Amygdala (tissue), 56 donors: ENCODE measurements around the gene ACTR3.
"Not testable (repeated sequence)": the region's sequence is repeated elsewhere in the genome, so short reads cannot be mapped to it uniquely, and the experiment has no call there.

Experiments
- DNase-seq, 56 donors: peaks; one replicate each; lab custom pipeline; 2025; lab: John Stamatoyannopoulos, UW

Gene ACTR3

GRCh38 chr2:113899166-113899565 is 9.3 kb downstream of the ACTR3 start:
- DNase-seq: no peak

GRCh38 chr2:113901943-113902342 is 12.1 kb downstream of the ACTR3 start:
- DNase-seq: no peak

DNA sequence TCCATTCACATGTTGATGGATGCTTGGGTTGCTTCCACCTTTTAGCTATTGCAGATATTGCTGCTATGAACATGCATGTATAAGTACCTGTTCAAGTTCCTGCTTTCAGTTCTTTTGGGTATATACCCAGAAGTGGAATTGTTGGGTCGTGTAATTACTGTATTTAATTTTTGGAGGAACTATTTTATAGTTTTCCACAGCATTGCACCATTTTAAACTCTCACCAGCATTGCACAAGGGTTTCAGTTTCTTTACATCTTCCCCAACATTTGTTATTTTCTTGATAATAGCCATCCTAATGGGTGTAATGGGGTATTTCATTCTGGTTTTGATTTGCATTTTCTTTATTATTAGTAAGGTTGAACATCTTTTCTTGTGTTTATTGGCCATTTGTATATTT is 16.0 kb downstream of the ACTR3 start:
- DNase-seq: no peak

DNA sequence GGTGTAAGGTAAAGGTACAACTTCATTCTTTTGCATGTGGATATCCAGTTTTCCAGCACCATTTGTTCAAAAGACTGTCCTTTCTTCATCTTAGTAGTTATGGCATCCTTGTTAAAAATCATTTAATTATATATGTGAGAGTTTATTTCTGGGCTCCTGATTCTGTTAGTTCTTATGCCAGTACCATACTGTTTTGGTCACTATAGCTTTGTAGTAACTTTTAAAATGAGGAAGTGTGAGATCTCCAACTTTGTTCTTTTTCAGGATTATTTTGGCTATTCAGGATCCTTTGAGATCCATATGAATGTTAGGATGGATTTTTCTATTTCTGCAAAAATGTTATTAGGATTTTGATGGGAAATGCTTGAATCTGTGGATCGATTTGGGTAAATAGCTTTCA is 16.8 kb downstream of the ACTR3 start:
- no peak for DNase-seq

DNA sequence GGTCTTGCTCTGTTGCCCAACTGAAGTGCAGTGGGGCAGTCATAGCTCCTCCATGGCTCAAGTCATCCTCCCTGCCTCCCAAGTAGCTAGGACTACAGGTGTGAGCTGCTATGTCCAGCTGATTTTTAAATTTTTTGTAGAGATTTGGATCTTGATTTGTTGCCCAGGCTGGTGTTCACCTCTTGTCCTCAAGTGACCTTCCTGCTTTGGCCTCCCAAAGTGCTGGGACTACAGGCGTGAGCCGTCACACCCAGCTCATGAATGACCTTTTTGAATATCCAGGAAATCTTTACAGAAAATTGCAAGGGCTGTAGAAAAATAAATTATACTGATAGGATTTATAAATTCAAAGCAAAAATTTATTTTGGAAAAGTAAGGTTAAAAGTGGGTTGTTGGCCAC is 17.4 kb downstream of the ACTR3 start:
- DNase-seq: no peak

DNA sequence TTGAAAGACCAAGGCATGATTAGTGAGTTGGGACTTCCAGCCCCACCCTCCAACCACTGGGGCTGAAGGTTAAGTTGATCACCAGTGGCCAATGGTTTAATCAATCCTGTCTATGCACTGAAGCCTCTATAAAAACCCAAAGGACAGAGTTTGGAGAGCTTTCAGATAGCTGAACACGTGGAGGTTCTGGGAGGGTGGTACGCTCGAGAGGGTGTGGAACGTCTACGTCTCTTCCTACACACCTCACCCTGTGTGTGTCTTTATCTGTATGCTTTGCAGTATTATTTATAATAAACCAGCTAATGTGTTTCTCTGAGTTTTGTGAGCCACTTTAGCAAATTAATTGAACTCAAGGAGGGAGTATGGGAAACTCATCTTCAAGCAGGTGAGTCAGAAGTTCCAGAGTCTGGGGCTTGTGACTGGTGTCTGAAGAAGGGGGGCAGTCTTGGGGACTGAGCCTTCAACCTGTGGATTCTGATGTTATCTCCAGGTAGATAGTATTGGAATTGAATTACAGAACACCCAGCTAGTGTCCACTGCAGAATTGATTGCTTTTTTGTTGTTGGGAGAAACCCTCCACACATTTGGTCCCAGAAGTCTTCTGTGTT is 20.3 kb downstream of the ACTR3 start:
- no peak for DNase-seq

GRCh38 chr2:113910967-113911678 is 21.2 kb downstream of the ACTR3 start:
- no peak for DNase-seq

DNA sequence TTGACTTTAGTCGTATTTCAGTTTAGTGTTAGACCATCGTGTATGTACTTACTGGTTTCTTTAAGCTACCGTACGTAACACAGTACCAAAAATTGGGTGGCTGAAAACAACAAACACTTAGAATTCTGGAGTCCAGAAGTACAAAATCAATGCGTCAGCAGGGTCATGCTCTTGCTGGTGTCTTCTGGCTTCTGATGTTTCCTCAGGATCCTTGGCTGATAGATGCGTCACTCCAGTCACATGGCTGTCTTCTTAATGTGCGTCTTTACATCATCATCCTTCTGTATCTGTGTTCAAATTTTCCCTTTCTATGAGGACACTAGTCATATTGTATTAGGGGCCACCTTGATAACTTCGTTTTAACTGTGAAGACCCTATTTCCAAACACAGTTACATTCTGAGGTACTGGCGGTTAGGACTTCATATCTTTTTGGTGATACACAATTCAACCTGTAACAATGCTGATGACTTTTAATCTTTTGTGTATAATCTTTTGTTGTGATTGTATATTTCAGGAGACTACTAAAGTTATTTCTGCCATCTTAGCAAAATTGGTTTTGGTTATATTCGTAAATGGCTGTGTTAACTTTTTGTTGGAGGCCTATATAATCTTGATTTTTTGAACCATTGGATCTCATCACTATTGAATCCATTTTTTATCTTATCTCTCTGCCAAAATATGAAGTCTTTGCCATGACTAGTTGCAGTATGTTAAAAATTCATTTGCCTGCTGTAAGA is 25.4 kb downstream of the ACTR3 start:
- DNase-seq: no peak

GRCh38 chr2:113918229-113918628 is 28.3 kb downstream of the ACTR3 start:
- DNase-seq: no peak

DNA sequence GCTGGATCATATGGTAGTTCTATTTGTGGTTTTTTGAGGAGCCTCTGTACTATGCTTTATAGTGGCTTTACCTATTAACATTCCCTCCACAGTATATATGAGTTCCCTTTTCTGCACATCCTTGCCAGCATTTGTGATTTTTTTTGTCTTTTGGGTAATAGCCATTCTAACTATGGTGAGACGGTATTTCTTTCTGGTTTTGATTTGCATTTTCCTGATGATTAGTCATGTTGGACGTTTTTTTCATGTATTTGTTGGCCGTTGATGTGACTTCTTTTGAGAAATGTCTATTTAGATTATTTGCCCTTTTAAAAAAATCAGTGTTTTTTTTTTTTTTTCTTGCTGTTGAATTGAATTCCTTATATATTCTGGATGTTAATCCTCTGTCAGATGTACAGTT is 31.1 kb downstream of the ACTR3 start:
- DNase-seq: no peak

DNA sequence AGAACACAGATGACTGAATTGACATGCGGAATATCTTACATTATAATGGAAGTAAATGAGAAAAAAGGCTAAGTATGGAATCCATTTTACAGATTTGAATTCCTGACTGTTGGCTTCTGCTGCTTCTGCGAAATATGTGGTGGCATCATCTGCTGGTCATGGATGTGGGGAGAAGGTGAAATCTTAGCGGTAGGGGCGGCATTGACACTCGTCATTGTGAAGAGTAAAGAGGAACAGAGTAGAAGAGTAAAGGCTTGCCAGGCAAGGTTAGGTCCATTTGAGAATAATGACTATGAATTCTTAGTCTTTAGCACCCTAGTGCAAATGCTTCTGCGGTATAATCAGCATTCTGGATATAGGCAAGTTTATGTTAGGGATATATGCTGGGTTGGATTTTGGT is 32.4 kb downstream of the ACTR3 start:
- no peak for DNase-seq

DNA sequence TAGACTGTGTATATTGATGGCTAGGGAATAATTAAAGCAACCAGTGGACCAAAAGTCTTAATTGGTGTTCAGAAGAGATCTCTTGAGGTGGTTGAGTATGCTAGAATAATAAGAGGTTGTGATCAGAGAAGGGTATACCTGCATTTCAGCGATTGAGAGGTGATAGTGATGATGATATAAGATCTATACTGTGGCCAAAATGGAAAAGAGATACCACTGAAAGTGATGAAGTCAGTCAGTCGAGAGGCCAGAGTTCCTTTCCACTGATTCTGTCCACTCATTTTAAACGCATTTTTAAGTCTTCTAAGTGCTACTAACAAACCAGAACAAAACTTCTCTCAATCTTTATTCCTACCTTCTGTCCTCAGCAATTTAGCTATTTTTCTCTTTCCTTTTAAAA is 32.9 kb downstream of the ACTR3 start:
- no peak for DNase-seq

GRCh38 chr2:113925884-113926283 is 36.0 kb downstream of the ACTR3 start:
- DNase-seq: no peak

- no peak for DNase-seq
These were observed 36.4 kb downstream of the ACTR3 start for GRCh38 chr2:113926314-113926713.

GRCh38 chr2:113930448-113930847 is 40.6 kb downstream of the ACTR3 start:
- no peak for DNase-seq

DNA sequence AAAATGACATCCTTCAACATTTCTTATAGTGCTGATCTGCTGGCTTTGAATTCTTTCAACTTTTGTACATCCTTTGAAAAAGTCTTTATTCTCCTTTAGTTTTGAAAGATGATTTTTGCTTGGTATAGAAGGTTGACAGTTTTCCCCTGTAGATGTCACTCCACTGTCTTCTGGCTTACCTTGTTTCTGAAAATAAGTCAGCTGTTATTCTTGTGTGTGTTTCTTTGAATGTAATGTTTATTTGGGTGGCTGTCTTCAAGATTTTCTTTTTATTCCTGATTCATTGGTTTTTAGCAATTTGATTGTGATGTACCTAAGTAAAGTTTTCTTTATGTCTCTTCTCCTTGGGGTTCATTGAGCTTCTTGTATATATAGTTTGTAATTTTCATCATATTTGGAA is 47.6 kb downstream of the ACTR3 start:
- DNase-seq: no peak

DNA sequence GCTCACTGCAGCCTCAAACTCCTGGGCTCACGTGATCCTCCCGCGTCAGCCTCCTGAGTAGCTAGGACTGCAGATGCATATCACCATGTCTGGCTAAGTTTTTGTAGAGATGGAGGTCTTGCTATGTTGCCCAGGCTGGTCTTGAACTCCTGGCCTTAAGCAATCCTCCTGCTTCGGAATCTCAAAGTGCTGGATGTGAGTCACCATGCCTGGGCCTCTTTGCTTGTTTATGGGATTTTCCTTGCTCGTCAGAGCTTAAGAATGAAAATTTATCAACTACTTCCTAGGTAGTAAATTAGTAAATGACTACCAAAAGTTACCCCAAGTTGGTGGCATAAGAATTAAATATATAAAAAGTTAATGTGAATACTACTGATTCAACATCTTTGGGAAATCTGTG is 51.0 kb downstream of the ACTR3 start:
- DNase-seq: no peak

DNA sequence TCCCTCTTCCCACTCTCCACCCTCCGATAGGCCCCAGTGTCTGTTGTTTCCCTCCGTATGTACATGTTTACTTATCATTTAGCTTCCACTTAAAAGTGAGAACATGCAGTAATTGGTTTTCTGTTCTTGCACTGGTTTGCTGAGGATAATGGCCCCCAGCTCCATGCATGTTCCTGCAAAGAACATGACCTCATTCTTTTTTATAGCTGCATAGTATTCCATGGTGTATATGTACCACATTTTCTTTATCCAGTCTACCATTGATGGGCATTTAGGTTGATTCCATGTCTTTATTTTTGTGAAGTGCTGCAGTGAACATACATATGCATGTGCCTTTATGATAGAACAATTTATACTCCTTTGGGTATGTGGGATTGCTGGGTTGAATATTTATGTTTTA is 55.9 kb downstream of the ACTR3 start:
- DNase-seq: not testable (repeated sequence)

GRCh38 chr2:113950906-113951305 is 61.0 kb downstream of the ACTR3 start:
- DNase-seq: not testable (repeated sequence)

GRCh38 chr2:113961000-113961399 is 71.1 kb downstream of the ACTR3 start:
- DNase-seq: no peak

- no peak for DNase-seq
These were observed 73.0 kb downstream of the ACTR3 start for GRCh38 chr2:113962692-113963480.
